ENCODE measurements around the gene REEP5.

Gene REEP5

GRCh38 chr5:112960863-112961504 is 39.0 kb upstream of the REEP5 start:
- no peak for TF ChIP-seq CREB5 (CRISPR knock-in tag; IDR thresholded peaks at IDR 0.05; ENCODE audit: low read depth)
- no peak for TF ChIP-seq PPARA (CRISPR knock-in tag; IDR thresholded peaks at IDR 0.05; ENCODE audit: borderline replicate concordance)
- TF ChIP-seq ARNTL (CRISPR knock-in tag; IDR thresholded peaks at IDR 0.05; ENCODE audit: borderline replicate concordance, low read depth): no peak
- TF ChIP-seq TOX (CRISPR knock-in tag; IDR thresholded peaks at IDR 0.05; ENCODE audit: borderline replicate concordance): no peak
- TF ChIP-seq SNAI2 (CRISPR knock-in tag; IDR thresholded peaks at IDR 0.05): no peak
- TF ChIP-seq ZNF70 (CRISPR knock-in tag; IDR thresholded peaks at IDR 0.05): no peak
- no peak for TF ChIP-seq ZNF565 (CRISPR knock-in tag; conservative IDR thresholded peaks at IDR 0.05; ENCODE audit: low read depth)
- no peak for TF ChIP-seq POU6F1 (CRISPR knock-in tag; IDR thresholded peaks at IDR 0.05; ENCODE audit: borderline replicate concordance, low read depth)
- no peak for TF ChIP-seq PATZ1 (CRISPR knock-in tag; IDR thresholded peaks at IDR 0.05; ENCODE audit: borderline replicate concordance)
- no peak for TF ChIP-seq OSR1 (CRISPR knock-in tag; IDR thresholded peaks at IDR 0.05)
- no peak for TF ChIP-seq ISL1 (CRISPR knock-in tag; IDR thresholded peaks at IDR 0.05)
- TF ChIP-seq ESRRG (CRISPR knock-in tag; IDR thresholded peaks at IDR 0.05): no peak
- TF ChIP-seq ZNF8 (CRISPR knock-in tag; IDR thresholded peaks at IDR 0.05): no peak
- TF ChIP-seq BACH2 (CRISPR knock-in tag; IDR thresholded peaks at IDR 0.05; ENCODE audit: borderline replicate concordance): no peak
- TF ChIP-seq ZC3H10 (CRISPR knock-in tag; IDR thresholded peaks at IDR 0.05): no peak
- no peak for TF ChIP-seq TSHZ2 (CRISPR knock-in tag; IDR thresholded peaks at IDR 0.05)
- no peak for TF ChIP-seq GLIS3 (CRISPR knock-in tag; IDR thresholded peaks at IDR 0.05)
- no peak for ATAC-seq

GRCh38 chr5:112960315-112960714 is 38.3 kb upstream of the REEP5 start:
- no peak for TF ChIP-seq PATZ1 (CRISPR knock-in tag; IDR thresholded peaks at IDR 0.05; ENCODE audit: borderline replicate concordance)
- TF ChIP-seq RARB (CRISPR knock-in tag; IDR thresholded peaks at IDR 0.05): no peak
- no peak for TF ChIP-seq ZNF565 (CRISPR knock-in tag; conservative IDR thresholded peaks at IDR 0.05; ENCODE audit: low read depth)
- no peak for TF ChIP-seq PPARA (CRISPR knock-in tag; IDR thresholded peaks at IDR 0.05; ENCODE audit: borderline replicate concordance)
- no peak for TF ChIP-seq ESRRG (CRISPR knock-in tag; IDR thresholded peaks at IDR 0.05)
- no peak for TF ChIP-seq ZFP30 (CRISPR knock-in tag; IDR thresholded peaks at IDR 0.05)
- no peak for TF ChIP-seq ZC3H10 (CRISPR knock-in tag; IDR thresholded peaks at IDR 0.05)
- TF ChIP-seq TCF4 (CRISPR knock-in tag; IDR thresholded peaks at IDR 0.05; ENCODE audit: borderline replicate concordance): no peak
- no peak for TF ChIP-seq POU6F1 (CRISPR knock-in tag; IDR thresholded peaks at IDR 0.05; ENCODE audit: borderline replicate concordance, low read depth)
- no peak for TF ChIP-seq BACH2 (CRISPR knock-in tag; IDR thresholded peaks at IDR 0.05; ENCODE audit: borderline replicate concordance)
- TF ChIP-seq CSDC2 (CRISPR knock-in tag; IDR thresholded peaks at IDR 0.05): no peak
- TF ChIP-seq TSHZ2 (CRISPR knock-in tag; IDR thresholded peaks at IDR 0.05): no peak
- TF ChIP-seq SNAI2 (CRISPR knock-in tag; IDR thresholded peaks at IDR 0.05): no peak
- TF ChIP-seq OSR1 (CRISPR knock-in tag; IDR thresholded peaks at IDR 0.05): no peak
- no peak for TF ChIP-seq TOX (CRISPR knock-in tag; IDR thresholded peaks at IDR 0.05; ENCODE audit: borderline replicate concordance)
- ATAC-seq: peak; percentile 18

Measured in SK-N-SH treated with all-trans-retinoic acid at 6 μM for 48 hours (cell line).